ENCODE results near the gene TCF7L2.

TCF7L2 gene

GRCh38 chr10:113022265-113022664, 72.2 kb downstream of the TCF7L2 start:
- no peak for DNase-seq (ENCODE audit: low read depth, low spot score)

- DNase-seq (ENCODE audit: low read depth, low spot score) = no peak
These were observed 73.0 kb downstream of the TCF7L2 start for GRCh38 chr10:113023017-113023416.

- DNase-seq (ENCODE audit: low read depth, low spot score) = no peak
These were observed 74.9 kb downstream of the TCF7L2 start for GRCh38 chr10:113024930-113025329.

GRCh38 chr10:113025487-113025886, 75.4 kb downstream of the TCF7L2 start:
- no peak for DNase-seq (ENCODE audit: low read depth, low spot score)

GRCh38 chr10:113026679-113027078, 76.6 kb downstream of the TCF7L2 start:
- DNase-seq (ENCODE audit: low read depth, low spot score) = peak; percentile 95

- no peak for DNase-seq (ENCODE audit: low read depth, low spot score)
These were observed 77.2 kb downstream of the TCF7L2 start for GRCh38 chr10:113027230-113027573.

- peak; percentile 43 for DNase-seq (ENCODE audit: low read depth, low spot score)
These were observed 77.8 kb downstream of the TCF7L2 start for GRCh38 chr10:113027574-113028455.

GRCh38 chr10:113028456-113029440, 78.7 kb downstream of the TCF7L2 start:
- DNase-seq (ENCODE audit: low read depth, low spot score) = peak; percentile 53

- DNase-seq (ENCODE audit: low read depth, low spot score) = peak; percentile 47
These were observed 80.4 kb downstream of the TCF7L2 start for GRCh38 chr10:113030453-113030852.

GRCh38 chr10:113031147-113031546, 81.1 kb downstream of the TCF7L2 start:
- no peak for DNase-seq (ENCODE audit: low read depth, low spot score)

- no peak for DNase-seq (ENCODE audit: low read depth, low spot score)
These were observed 83.9 kb downstream of the TCF7L2 start for GRCh38 chr10:113033991-113034390.

- DNase-seq (ENCODE audit: low read depth, low spot score) = peak; percentile 26
These were observed 85.8 kb downstream of the TCF7L2 start for GRCh38 chr10:113035732-113036312.

- DNase-seq (ENCODE audit: low read depth, low spot score) = no peak
These were observed 86.6 kb downstream of the TCF7L2 start for GRCh38 chr10:113036619-113037018.

- DNase-seq (ENCODE audit: low read depth, low spot score) = no peak
These were observed 87.2 kb downstream of the TCF7L2 start for GRCh38 chr10:113037218-113037617.

- DNase-seq (ENCODE audit: low read depth, low spot score) = no peak
These were observed 88.1 kb downstream of the TCF7L2 start for GRCh38 chr10:113038183-113038582.

- no peak for DNase-seq (ENCODE audit: low read depth, low spot score)
These were observed 88.9 kb downstream of the TCF7L2 start for GRCh38 chr10:113038985-113039384.

GRCh38 chr10:113041324-113041723, 91.3 kb downstream of the TCF7L2 start:
- no peak for DNase-seq (ENCODE audit: low read depth, low spot score)

- peak; percentile 66 for DNase-seq (ENCODE audit: low read depth, low spot score)
These were observed 92.0 kb downstream of the TCF7L2 start for GRCh38 chr10:113041841-113042750.

GRCh38 chr10:113042868-113043267, 92.8 kb downstream of the TCF7L2 start:
- DNase-seq (ENCODE audit: low read depth, low spot score) = no peak

GRCh38 chr10:113044016-113044755, 94.1 kb downstream of the TCF7L2 start:
- no peak for DNase-seq (ENCODE audit: low read depth, low spot score)

Data from astrocyte of the hippocampus (primary cell).